NCI-H1092 (cell line): ENCODE measurements around the gene HSBP1L1.
"Not testable (repeated sequence)": the region's sequence is repeated elsewhere in the genome, so short reads cannot be mapped to it uniquely, and the experiment has no call there.

Source experiments
- DNase-seq: peaks from one replicate; lab custom pipeline; 2025; lab: John Stamatoyannopoulos, UW

HSBP1L1 gene

GRCh38 chr18:79986726-79987125, 22.3 kb downstream of the HSBP1L1 start:
- DNase-seq, result no peak

DNA sequence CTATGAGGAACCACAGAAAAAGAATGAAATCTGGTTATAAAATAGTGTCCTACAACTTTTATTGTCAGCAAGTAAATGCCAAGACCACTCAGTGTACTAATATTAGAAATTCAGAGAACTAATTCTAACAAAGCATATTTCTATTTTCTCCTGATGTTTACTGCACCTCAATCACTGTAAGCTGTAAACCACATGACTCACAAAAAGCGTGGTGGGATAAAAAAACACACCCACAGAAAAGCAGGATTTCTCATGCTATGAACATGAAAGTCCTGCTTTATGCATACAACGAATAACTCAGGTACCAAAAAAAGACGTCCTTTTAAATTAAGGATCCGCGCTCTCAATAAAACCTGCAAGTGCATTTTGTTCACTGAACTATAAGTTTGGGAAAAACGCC, 23.1 kb downstream of the HSBP1L1 start:
- DNase-seq, result no peak

DNA sequence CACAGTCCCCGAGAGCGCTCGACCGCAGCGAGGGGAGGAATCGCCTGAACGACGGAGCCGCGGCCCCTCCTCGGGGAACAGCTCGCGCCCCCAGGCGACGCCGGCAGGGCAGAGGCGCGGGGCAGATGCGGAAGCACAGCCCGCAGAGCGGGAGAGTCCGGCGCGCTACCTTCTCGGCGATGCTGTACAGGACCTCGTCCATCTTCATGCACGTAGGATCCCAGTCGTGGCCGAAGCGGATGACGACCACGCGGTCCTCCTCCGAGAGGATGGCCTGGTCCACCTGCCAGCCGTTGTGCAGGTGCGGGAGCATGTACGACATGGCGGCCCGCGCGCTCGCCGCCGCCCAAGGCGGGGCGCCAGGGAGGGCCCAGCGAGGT, 23.6 kb downstream of the HSBP1L1 start:
- DNase-seq, result peak; percentile 38

DNA sequence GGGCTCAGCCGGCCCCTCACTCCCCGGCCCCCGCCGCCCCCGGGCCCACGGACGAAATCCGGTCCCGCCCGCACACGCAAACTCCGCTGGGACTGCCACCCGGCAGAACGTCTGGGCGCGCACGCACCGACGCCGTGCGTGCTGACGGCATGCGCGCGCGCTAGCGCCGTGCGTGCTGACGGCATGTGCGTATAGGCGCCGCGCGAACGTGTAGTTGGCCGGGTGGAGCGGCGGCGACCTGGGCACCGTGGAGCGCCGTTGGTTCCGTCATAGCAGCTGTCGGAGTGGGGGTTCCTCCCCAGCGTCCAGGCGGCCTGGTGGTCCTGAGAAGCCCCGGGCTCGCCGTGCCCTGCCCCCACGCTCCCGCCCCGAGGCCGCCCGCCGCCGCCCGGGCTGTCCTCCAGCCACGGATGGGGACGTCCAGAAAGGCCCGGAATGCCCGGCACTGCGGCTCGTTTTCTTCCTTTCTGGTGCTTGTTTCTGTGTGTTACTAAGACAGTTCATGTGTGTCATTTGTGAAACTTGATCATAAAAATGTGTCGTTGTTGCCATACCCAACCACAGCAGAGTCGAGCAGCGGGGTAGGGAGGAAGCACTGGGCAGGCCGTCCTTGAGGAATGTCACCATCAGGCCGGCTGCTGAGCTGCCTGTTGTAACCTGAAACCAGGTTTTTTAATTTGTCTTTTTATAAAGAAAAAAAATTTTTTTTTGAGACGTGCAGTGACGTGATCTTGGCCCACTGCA, 24.2 kb downstream of the HSBP1L1 start, which contains the start of gene TXNL4A:
Gene TXNL4A (minus strand): TSS at position 113 of the 744 bp plus-strand sequence. CDS start 171 bp downstream, outside the sequence.
- DNase-seq, result peak; percentile 91

GRCh38 chr18:79989195-79989497, 24.7 kb downstream of the HSBP1L1 start:
- no peak for DNase-seq

- no peak for DNase-seq
Measured at GRCh38 chr18:79991494-79991893, 27.1 kb downstream of the HSBP1L1 start.

- not testable (repeated sequence) for DNase-seq
Measured at GRCh38 chr18:79999701-80000100, 35.3 kb downstream of the HSBP1L1 start.

- DNase-seq, result no peak
Measured at GRCh38 chr18:80000877-80001276, 36.4 kb downstream of the HSBP1L1 start.

DNA sequence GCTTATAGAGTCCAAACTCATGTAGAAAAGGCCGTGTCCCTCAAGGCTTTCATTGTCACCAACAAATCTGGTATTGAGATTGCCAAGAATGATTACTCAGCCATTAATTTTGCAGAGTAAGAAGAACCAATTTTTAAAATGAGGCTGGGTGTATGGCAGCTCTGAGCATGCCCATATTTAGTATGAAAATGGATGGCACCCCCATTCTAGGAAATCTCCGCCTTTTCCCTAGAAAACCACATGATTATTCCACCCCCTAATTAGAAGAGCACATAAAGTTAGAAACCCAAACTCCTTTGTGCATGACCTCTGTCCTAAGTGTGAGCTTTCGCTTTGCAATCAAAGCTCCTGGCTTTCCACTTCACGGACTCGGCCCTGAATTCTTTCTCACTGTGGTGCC, 38.0 kb downstream of the HSBP1L1 start:
- no peak for DNase-seq

GRCh38 chr18:80004600-80005342, 40.3 kb downstream of the HSBP1L1 start:
- no peak for DNase-seq

DNA sequence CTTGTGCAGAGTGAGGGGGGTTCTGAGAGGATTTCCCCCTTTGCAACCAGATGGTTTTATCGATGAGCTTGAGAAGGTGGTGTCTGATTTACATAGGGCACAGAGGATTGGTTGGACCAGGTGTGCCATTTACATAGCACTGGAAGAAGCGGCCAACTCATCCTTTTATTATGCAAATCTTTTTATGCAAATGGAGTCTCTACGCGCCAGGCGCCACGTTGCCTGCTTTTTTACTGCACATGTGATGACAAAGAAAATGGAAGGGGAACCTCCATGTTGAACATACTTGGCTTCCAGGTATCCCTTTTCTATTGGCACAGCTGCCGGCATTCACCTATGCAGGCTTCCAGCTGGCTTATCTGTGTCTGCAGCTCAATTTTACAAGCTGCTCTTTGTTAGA, 42.3 kb downstream of the HSBP1L1 start:
- DNase-seq, result no peak

DNA sequence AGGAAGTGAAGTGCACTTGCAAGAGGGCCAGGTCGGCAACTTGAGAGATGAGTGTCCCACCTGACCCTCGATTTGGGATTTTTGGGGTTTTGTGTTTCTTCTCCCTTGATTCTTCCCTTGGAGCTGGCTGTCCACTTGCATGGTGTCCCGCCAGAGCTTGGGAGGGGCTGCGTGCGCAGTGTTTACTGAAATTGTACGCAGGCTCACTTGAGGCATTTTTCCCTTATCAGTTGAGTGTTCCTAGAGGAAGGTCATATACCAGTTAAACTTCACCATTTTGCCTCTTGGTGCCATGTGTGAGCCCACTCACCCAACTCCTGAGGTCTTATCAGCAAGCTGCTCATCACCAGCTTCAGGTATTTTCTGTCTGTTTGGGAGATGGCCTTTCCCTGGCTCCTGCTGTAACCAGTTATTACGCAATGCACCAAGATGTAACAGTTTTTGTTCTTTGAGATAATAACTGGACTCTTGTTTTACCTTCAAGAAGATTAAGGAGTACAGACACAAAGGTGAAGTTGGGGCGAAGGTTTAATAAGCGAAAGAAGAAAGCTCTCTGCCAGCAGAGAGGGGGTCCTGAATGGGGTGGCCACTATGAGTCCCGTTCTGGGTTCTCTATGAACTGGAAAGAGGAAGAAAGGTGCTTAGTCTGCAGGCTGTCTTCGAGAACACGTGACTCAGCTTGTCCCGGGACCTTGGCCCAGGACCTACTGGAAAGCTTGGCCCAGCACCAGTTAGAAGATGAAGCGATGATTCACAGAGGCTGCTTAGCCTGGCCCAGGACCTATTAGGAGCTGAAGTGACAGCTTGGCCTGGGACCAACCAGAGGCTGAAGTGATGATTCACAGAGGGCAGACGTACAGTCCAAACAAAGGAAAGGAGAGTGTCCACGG, 45.5 kb downstream of the HSBP1L1 start:
- no peak for DNase-seq

GRCh38 chr18:80010551-80010906, 46.1 kb downstream of the HSBP1L1 start:
- DNase-seq, result no peak

DNA sequence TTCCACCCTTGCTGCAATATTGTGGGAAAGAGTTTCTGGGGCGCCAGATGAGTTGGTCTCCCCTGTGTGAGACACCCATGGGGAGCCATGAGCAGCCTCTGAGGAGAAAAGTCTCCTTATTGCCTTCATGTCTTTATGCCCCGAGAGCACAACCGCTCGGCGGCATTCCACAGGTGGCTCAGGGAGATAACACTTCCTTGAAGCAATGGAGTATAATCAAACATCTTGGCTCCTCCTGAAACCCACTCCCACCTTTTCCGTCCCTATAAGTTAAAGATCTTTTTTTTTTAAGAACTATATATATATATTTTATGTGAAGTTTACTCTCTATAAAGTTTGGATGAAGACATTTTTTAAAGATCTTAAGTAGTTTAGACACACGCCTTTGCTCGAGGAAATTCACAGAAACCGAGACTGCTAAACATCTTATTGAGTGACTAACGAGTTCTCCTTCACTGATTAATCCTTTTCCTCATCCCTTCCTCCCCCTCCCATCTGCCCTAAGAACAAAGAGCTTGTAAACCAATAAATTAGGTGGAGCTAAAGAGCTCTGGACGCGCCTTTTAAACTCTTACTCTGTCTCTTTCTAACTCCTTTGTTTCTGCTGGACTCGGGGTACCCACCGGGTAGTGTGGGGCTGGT, 47.2 kb downstream of the HSBP1L1 start:
- not testable (repeated sequence) for DNase-seq

GRCh38 chr18:80012714-80013113, 48.3 kb downstream of the HSBP1L1 start:
- DNase-seq, result no peak
